HepG2 (cell line): Measurements from ENCODE around the gene TLR9. TPM values are rescaled to one million over a fixed set of nuclear protein-coding genes. Genes with fewer than 3 reads are reported as not detected.
A peak's percentile ranks its signal among the peaks of the same experiment; 100 is the strongest.

ENCODE experiments used
- CCAR2 ChIP-seq: fragments of 200-400 bp; formaldehyde crosslinking; optimal IDR thresholded peaks from 2 replicates; pipeline ENCODE3; 2018; ENCODE audit warnings: low read depth, mild to moderate bottlenecking, low read length, moderate library complexity
- GTF3A ChIP-seq: sonication (generic); formaldehyde crosslinking; conservative IDR thresholded peaks from 2 replicates; pipeline ENCODE4 v1.4.0; 2020; ENCODE audit warnings: mild to moderate bottlenecking, missing genetic modification reagents
- HNF4G ChIP-seq, 2 experiments: sonication (generic) in 1 of 2; formaldehyde crosslinking in 1 of 2; IDR thresholded peaks; 2 replicates each; pipeline versions ENCODE4 v1.4.0 to v1.6.1; 2011 to 2020; ENCODE audit warnings: borderline replicate concordance in 2 of 2, low read depth in 2 of 2, mild to moderate bottlenecking in 2 of 2, low read length in 1 of 2, missing genetic modification reagents in 1 of 2, moderate library complexity in 1 of 2
- MXD3 ChIP-seq: IDR thresholded peaks from 2 replicates; pipeline ENCODE4 v1.6.1; 2016; ENCODE audit warnings: mild to moderate bottlenecking, missing biosample characterization, missing genetic modification reagents
- MXD4 ChIP-seq: IDR thresholded peaks from 2 replicates; pipeline ENCODE4 v1.6.1; 2016; ENCODE audit warnings: mild to moderate bottlenecking, missing biosample characterization, missing genetic modification reagents
- NCOA5 ChIP-seq: sonication (generic); formaldehyde crosslinking; IDR thresholded peaks from 2 replicates; pipeline ENCODE4 v1.4.0; 2020; ENCODE audit warnings: missing genetic modification reagents
- NKX3-1 ChIP-seq: sonication (generic); formaldehyde crosslinking; IDR thresholded peaks from 2 replicates; pipeline ENCODE4 v1.5.0; 2020; ENCODE audit warnings: missing genetic modification reagents
- ZBTB40 ChIP-seq, 2 experiments: fragments of 450-650 bp in 1 of 2; sonication (generic) in 1 of 2; formaldehyde crosslinking in 1 of 2; IDR thresholded peaks; 2 replicates each; pipeline versions ENCODE4 v1.6.1 to v1.8.0; 2016 to 2022; ENCODE audit warnings: antibody characterized with exemption in 1 of 2, mild to moderate bottlenecking in 1 of 2, missing genetic modification reagents in 1 of 2
- ZFP36L1 ChIP-seq: sonication (generic); formaldehyde crosslinking; IDR thresholded peaks from 2 replicates; pipeline ENCODE4 v1.8.0; 2022; ENCODE audit warnings: mild to moderate bottlenecking, missing genetic modification reagents, moderate library complexity
- ZNF451 ChIP-seq: sonication (generic); formaldehyde crosslinking; IDR thresholded peaks from 2 replicates; pipeline ENCODE4 v1.5.0; 2020; ENCODE audit warnings: mild to moderate bottlenecking, missing genetic modification reagents
- polyA plus RNA-seq, 8 experiments: library from polyadenylated mRNA; depleted of rRNA in 3 of 8; stranded (reverse) in 7 of 8; unstranded in 1 of 8; fragments of >200 nt; fragmentation: Illumina TruSeq in 4 of 8; extraction: Trizol in 4 of 8; gene quantifications; 2 replicates each; pipeline versions ENCODE4 v1.2.1 to v1.2.3, GENCODE V29; 2011 to 2016; ENCODE audit warnings: low read depth in 4 of 8, missing spikeins in 1 of 8, mixed read lengths in 1 of 8; ENCODE audit not compliant: insufficient read depth in 1 of 8
- total RNA-seq, 5 experiments: library from RNA; depleted of rRNA; stranded (reverse); fragments of >200 nt; fragmentation: Illumina TruSeq; extraction: Trizol; gene quantifications; 2 replicates each; pipeline ENCODE4 v1.2.3, GENCODE V29; 2016; ENCODE audit warnings: low read depth in 1 of 5
- TF ChIP-seq, protein P1 (sequence below): sonication (generic); formaldehyde crosslinking; IDR thresholded peaks from 2 replicates; pipeline ENCODE4 v1.5.1; 2020; ENCODE audit warnings: mild to moderate bottlenecking, missing genetic modification reagents, borderline replicate concordance

TLR9 gene
- total and polyA plus RNA-seq, 2 of the 13 experiments (the other 11 are each of a cell fraction or from before 2014, with no cell fraction given) = not detected

DNA sequence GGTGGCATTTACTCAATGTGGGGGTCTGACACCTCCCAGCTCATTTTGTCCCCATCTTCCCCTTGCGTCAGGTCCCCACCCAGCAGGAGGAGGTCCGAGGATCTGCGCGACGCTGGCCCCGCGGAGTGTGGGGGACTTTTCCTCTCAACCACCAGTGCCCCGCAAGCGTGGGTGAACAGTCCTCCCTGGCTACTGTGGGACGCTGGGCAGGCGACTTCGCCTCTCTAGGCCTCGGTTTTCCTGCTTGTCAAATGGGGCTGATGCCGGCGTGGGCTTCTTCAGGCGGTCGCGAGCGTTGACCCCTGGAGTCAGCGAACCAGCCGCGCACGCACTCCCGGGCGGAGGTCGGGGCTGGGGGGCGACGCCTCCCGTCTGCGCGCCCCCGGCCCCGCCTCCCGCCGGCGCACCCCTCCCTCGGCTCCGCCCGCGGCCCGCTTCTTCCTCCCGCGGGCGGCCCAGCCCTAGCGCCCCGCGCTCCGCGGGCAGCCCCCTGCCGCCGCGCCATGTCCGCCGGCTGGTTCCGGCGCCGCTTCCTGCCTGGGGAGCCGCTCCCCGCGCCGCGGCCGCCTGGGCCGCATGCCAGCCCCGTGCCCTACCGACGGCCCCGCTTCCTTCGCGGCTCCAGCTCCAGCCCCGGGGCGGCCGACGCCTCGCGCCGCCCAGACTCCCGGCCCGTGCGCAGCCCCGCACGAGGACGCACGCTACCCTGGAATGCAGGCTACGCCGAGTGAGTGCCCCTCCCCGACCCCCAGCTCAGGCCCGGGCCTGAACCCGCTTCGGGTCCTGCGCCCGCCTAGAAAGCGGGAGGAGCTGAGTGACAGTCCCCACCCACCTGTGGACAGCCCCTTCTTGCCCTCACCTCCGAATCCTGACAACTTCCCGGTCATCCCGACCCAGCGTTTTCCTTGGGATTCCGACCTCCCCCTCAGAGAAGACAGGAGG lies 20.1 kb upstream of the TLR9 start, which contains the start of gene PPM1M (continued):
- TF ChIP-seq ZBTB40 (IDR thresholded peaks at IDR 0.05) (no peak), ZBTB40 (CRISPR knock-in tag; IDR thresholded peaks at IDR 0.05) (no peak), MXD3 (0 out of 2 replicates have a peak, but pooled peaks have one; percentile 62), ZNF451 (CRISPR knock-in tag) (peak; percentile 72; the same call in 1 of the 2 replicates), NCOA5 (CRISPR knock-in tag) (no peak), MXD4 (no peak), GTF3A (CRISPR knock-in tag) (no peak), HNF4G (IDR thresholded peaks at IDR 0.05; ENCODE audit: borderline replicate concordance, low read depth, low read length) (no peak), HNF4G (CRISPR knock-in tag; IDR thresholded peaks at IDR 0.05; ENCODE audit: borderline replicate concordance, low read depth) (no peak), ZFP36L1 (CRISPR knock-in tag) (peak; percentile 80; the same call in 1 of the 2 replicates), NKX3-1 (CRISPR knock-in tag) (peak; percentile 67), CCAR2 (no peak)
- TF ChIP-seq, protein P1, sequence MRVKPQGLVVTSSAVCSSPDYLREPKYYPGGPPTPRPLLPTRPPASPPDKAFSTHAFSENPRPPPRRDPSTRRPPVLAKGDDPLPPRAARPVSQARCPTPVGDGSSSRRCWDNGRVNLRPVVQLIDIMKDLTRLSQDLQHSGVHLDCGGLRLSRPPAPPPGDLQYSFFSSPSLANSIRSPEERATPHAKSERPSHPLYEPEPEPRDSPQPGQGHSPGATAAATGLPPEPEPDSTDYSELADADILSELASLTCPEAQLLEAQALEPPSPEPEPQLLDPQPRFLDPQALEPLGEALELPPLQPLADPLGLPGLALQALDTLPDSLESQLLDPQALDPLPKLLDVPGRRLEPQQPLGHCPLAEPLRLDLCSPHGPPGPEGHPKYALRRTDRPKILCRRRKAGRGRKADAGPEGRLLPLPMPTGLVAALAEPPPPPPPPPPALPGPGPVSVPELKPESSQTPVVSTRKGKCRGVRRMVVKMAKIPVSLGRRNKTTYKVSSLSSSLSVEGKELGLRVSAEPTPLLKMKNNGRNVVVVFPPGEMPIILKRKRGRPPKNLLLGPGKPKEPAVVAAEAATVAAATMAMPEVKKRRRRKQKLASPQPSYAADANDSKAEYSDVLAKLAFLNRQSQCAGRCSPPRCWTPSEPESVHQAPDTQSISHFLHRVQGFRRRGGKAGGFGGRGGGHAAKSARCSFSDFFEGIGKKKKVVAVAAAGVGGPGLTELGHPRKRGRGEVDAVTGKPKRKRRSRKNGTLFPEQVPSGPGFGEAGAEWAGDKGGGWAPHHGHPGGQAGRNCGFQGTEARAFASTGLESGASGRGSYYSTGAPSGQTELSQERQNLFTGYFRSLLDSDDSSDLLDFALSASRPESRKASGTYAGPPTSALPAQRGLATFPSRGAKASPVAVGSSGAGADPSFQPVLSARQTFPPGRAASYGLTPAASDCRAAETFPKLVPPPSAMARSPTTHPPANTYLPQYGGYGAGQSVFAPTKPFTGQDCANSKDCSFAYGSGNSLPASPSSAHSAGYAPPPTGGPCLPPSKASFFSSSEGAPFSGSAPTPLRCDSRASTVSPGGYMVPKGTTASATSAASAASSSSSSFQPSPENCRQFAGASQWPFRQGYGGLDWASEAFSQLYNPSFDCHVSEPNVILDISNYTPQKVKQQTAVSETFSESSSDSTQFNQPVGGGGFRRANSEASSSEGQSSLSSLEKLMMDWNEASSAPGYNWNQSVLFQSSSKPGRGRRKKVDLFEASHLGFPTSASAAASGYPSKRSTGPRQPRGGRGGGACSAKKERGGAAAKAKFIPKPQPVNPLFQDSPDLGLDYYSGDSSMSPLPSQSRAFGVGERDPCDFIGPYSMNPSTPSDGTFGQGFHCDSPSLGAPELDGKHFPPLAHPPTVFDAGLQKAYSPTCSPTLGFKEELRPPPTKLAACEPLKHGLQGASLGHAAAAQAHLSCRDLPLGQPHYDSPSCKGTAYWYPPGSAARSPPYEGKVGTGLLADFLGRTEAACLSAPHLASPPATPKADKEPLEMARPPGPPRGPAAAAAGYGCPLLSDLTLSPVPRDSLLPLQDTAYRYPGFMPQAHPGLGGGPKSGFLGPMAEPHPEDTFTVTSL (CRISPR knock-in tag) = no peak; the same call in 1 of the 2 replicates
